GM23338 (cell line): ENCODE data around the gene EPB41L4A. TPM values are rescaled to one million over a fixed set of nuclear protein-coding genes. Genes with fewer than 3 reads are reported as not detected.

Experiments used
- ATAC-seq: fragments of 200-7000 bp; cut with Tn5 transposase; 3 replicates; pipeline ENCODE4 v1.9.1; 2020
- DNase-seq: peaks from one replicate; pipeline ENCODE4 v3.0.0-alpha.2; 2015; ENCODE audit warnings: low spot score
- H2AFZ ChIP-seq: fragments of 200-600 bp; sonication (generic); 2 replicates; pipeline ENCODE4 v1.8.0; 2016; ENCODE audit warnings: antibody characterized with exemption, mild to moderate bottlenecking, moderate library complexity
- H3F3A ChIP-seq: fragments of 200-600 bp; sonication (generic); replicated peaks from 2 replicates; pipeline ENCODE4 v1.8.0; 2017; ENCODE audit warnings: antibody characterized with exemption, mixed run types, low read depth
- H3K27ac ChIP-seq: fragments of 200-600 bp; sonication (generic); 2 replicates; pipeline ENCODE4 v1.6.1; 2016; ENCODE audit warnings: low read depth
- H3K27me3 ChIP-seq: fragments of 200-600 bp; sonication (generic); 2 replicates; pipeline ENCODE4 v1.8.0; 2016; ENCODE audit warnings: mild to moderate bottlenecking, mixed run types, moderate library complexity; ENCODE audit not compliant: insufficient read depth
- H3K36me3 ChIP-seq: fragments of 200-600 bp; sonication (generic); 2 replicates; pipeline ENCODE4 v1.8.0; 2016; ENCODE audit warnings: mild to moderate bottlenecking; ENCODE audit not compliant: insufficient read depth
- H3K4me1 ChIP-seq: fragments of 200-600 bp; sonication (generic); 2 replicates; pipeline ENCODE4 v1.8.0; 2016; ENCODE audit warnings: mild to moderate bottlenecking, moderate library complexity; ENCODE audit not compliant: insufficient read depth
- H3K4me2 ChIP-seq: fragments of 200-600 bp; sonication (generic); 2 replicates; pipeline ENCODE4 v1.7.1; 2017; ENCODE audit warnings: mixed run types
- H3K4me3 ChIP-seq: fragments of 200-600 bp; sonication (generic); 2 replicates; pipeline ENCODE4 v1.6.1; 2016; ENCODE audit warnings: mixed run types
- H3K79me2 ChIP-seq: fragments of 200-600 bp; sonication (generic); replicated peaks from 2 replicates; pipeline ENCODE4 v1.8.0; 2017; ENCODE audit warnings: mild to moderate bottlenecking; ENCODE audit not compliant: insufficient read depth
- H3K9me2 ChIP-seq: fragments of 200-600 bp; sonication (generic); 2 replicates; pipeline ENCODE4 v1.8.0; 2017; ENCODE audit not compliant: insufficient read depth
- H4K20me1 ChIP-seq: fragments of 200-600 bp; sonication (generic); replicated peaks from 2 replicates; pipeline ENCODE4 v1.8.0; 2017; ENCODE audit warnings: mild to moderate bottlenecking; ENCODE audit not compliant: insufficient read depth
- H3K27ac Mint-ChIP-seq: 2 replicates; pipeline ENCODE4 v1.8.0; 2020; ENCODE audit warnings: inconsistent platforms, mild to moderate bottlenecking, moderate library complexity, mixed read lengths
- H3K27me3 Mint-ChIP-seq: 3 replicates; pipeline ENCODE4 v1.8.0; 2022; ENCODE audit warnings: low read depth, mild to moderate bottlenecking, moderate library complexity, mixed read lengths, inconsistent platforms; ENCODE audit not compliant: insufficient read depth, poor library complexity
- H3K36me3 Mint-ChIP-seq: 3 replicates; pipeline ENCODE4 v1.8.0; 2021; ENCODE audit warnings: low read depth, mild to moderate bottlenecking, inconsistent platforms, moderate library complexity, mixed read lengths
- H3K4me1 Mint-ChIP-seq: 3 replicates; pipeline ENCODE4 v1.8.0; 2020; ENCODE audit warnings: mild to moderate bottlenecking, inconsistent platforms, mixed read lengths
- H3K4me3 Mint-ChIP-seq: 3 replicates; pipeline ENCODE4 v1.8.0; 2021; ENCODE audit warnings: moderate library complexity, mild to moderate bottlenecking, inconsistent platforms, mixed read lengths
- H3K9me3 Mint-ChIP-seq: 3 replicates; pipeline ENCODE4 v1.8.0; 2020; ENCODE audit warnings: moderate library complexity, mild to moderate bottlenecking, inconsistent platforms, mixed read lengths
- CTCF ChIP-seq, 2 experiments: fragments of 200-600 bp in 1 of 2; sonication (generic) in 1 of 2; conservative IDR thresholded peaks; 2 replicates each; pipeline versions ENCODE4 v1.5.1 to v1.6.1; 2016 to 2017; ENCODE audit warnings: antibody characterized with exemption in 2 of 2, low read depth in 2 of 2, mild to moderate bottlenecking in 2 of 2, moderate library complexity in 1 of 2
- NANOG ChIP-seq: IDR thresholded peaks from 2 replicates; pipeline ENCODE4 v1.6.1; 2016; ENCODE audit warnings: antibody characterized with exemption, borderline replicate concordance
- POLR2AphosphoS5 ChIP-seq: IDR thresholded peaks from 2 replicates; pipeline ENCODE4 v1.6.1; 2016; ENCODE audit warnings: antibody characterized with exemption, low read depth
- REST ChIP-seq: IDR thresholded peaks from one replicate; pipeline ENCODE4 v1.6.1; 2018; ENCODE audit warnings: antibody characterized with exemption; ENCODE audit not compliant: unreplicated experiment
- ZNF462 ChIP-seq: fragments of 250-450 bp; sonication (Bioruptor Pico); IDR thresholded peaks from 2 replicates; pipeline ENCODE4 v1.5.0; 2020; ENCODE audit warnings: mild to moderate bottlenecking, moderate library complexity
- polyA plus RNA-seq: library from polyadenylated mRNA; unstranded; fragments of >200 nt; fragmentation: Nextera tagmentation; extraction: Ambion mirVana; gene quantifications from 2 replicates; pipeline ENCODE4 v1.2.1, GENCODE V29; 2016
- total RNA-seq: library from RNA; depleted of rRNA; stranded (reverse); fragments of >200 nt; shearing (Covaris generic); gene quantifications from 2 replicates; pipeline ENCODE4 v1.2.3, GENCODE V29; 2014

The EPB41L4A gene
- total and polyA plus RNA-seq, 2 experiments from 2014 or later: 5.7 to 6.0 TPM

GRCh38 chr5:112117551-112117950, 301.5 kb downstream of the EPB41L4A start (continued):
- TF ChIP-seq REST: no peak
- TF ChIP-seq NANOG: no peak

- Histone ChIP-seq H4K20me1 (no peaks in the 10 kb centered on the region), H3K79me2 (no peaks in the 10 kb centered on the region), H3F3A (no peaks in the 10 kb centered on the region), H3K27ac (no peak overlapping the region), H3K4me1 (no peaks in the 10 kb centered on the region), H3K36me3 (no peaks in the 10 kb centered on the region), H3K9me2 (no peaks in the 10 kb centered on the region), H3K27me3 (no peaks in the 10 kb centered on the region), H3K4me3 (no peak overlapping the region), H2AFZ (no peak overlapping the region), H3K4me2 (no peak overlapping the region)
- H3K4me1 Mint-ChIP-seq: no peaks in the 10 kb centered on the region
- ATAC-seq (no peak), DNase-seq (no peak)
- no peak overlapping the region for H3K27ac Mint-ChIP-seq
- H3K27me3 Mint-ChIP-seq: no peaks in the 10 kb centered on the region
- H3K36me3 Mint-ChIP-seq: no peaks in the 10 kb centered on the region
- no peak for TF ChIP-seq NANOG
- TF ChIP-seq POLR2AphosphoS5: no peak
- no peak for TF ChIP-seq CTCF (conservative IDR thresholded peaks at IDR 0.05; ENCODE audit: low read depth in 2 of 2)
- no peak for TF ChIP-seq ZNF462 (CRISPR knock-in tag)
- no peaks in the 10 kb centered on the region for H3K9me3 Mint-ChIP-seq
- H3K4me3 Mint-ChIP-seq: no peak overlapping the region
Observed at GRCh38 chr5:112116371-112116770, 302.7 kb downstream of the EPB41L4A start.
